Coronary artery (tissue), 2 donors: ENCODE data around the gene ZDHHC24.
"Not testable (repeated sequence)": the region's sequence is repeated elsewhere in the genome, so short reads cannot be mapped to it uniquely, and the experiment has no call there.

ENCODE experiments used
- DNase-seq: peaks from one replicate; pipeline ENCODE4 v3.0.0-alpha.2; 2017; ENCODE audit warnings: low spot score
- H3K27ac ChIP-seq, 2 donors: fragments of 200-600 bp; sonication (generic); one replicate each; pipeline ENCODE4 v1.5.1; 2016 to 2019
- H3K4me3 ChIP-seq: fragments of 200-600 bp; sonication (generic); 2 replicates; pipeline ENCODE4 v1.5.1; 2016; ENCODE audit warnings: mild to moderate bottlenecking, moderate library complexity
- CTCF ChIP-seq: fragments of 200-600 bp; sonication (generic); IDR thresholded peaks from one replicate; pipeline ENCODE4 v1.5.1; 2019; ENCODE audit warnings: antibody characterized with exemption

ZDHHC24 gene

GRCh38 chr11:66589996-66590675 lies 44.3 kb upstream of the ZDHHC24 start:
- H3K27ac ChIP-seq = no peak overlapping the region
- no peak overlapping the region for H3K4me3 ChIP-seq
- no peak for TF ChIP-seq CTCF
- no peak for DNase-seq

GRCh38 chr11:66589315-66589714 lies 43.5 kb upstream of the ZDHHC24 start:
- H3K27ac ChIP-seq, DNase-seq: not testable (repeated sequence)

GRCh38 chr11:66586136-66586535 lies 40.3 kb upstream of the ZDHHC24 start:
- Histone ChIP-seq H3K27ac (no peak overlapping the region), H3K4me3 (no peak overlapping the region)
- TF ChIP-seq CTCF = no peak
- no peak for DNase-seq

More at GRCh38 chr11:66589315-66589714, 43.5 kb upstream of the ZDHHC24 start:
- not testable (repeated sequence) for H3K4me3 ChIP-seq

GRCh38 chr11:66585447-66585846 lies 39.6 kb upstream of the ZDHHC24 start:
- H3K27ac ChIP-seq, H3K4me3 ChIP-seq, DNase-seq: not testable (repeated sequence)

GRCh38 chr11:66582565-66583147 lies 36.8 kb upstream of the ZDHHC24 start:
- H3K27ac ChIP-seq, H3K4me3 ChIP-seq: not testable (repeated sequence)

GRCh38 chr11:66581261-66581660 lies 35.4 kb upstream of the ZDHHC24 start:
- DNase-seq = no peak
- TF ChIP-seq CTCF = no peak

More at GRCh38 chr11:66582565-66583147, 36.8 kb upstream of the ZDHHC24 start:
- DNase-seq = not testable (repeated sequence)

GRCh38 chr11:66580803-66581202 lies 35.0 kb upstream of the ZDHHC24 start:
- TF ChIP-seq CTCF = no peak
- Histone ChIP-seq H3K27ac (no peak overlapping the region), H3K4me3 (no peak overlapping the region)
- DNase-seq = no peak

More at GRCh38 chr11:66581261-66581660, 35.4 kb upstream of the ZDHHC24 start:
- H3K4me3 ChIP-seq = no peak overlapping the region
- no peak overlapping the region for H3K27ac ChIP-seq

- no peak for DNase-seq
- no peak overlapping the region for H3K27ac ChIP-seq
- TF ChIP-seq CTCF = peak; percentile 78
- no peak overlapping the region for H3K4me3 ChIP-seq
These were observed 33.3 kb upstream of the ZDHHC24 start for GRCh38 chr11:66579017-66579606.
